Esophagus (tissue), 2 donors: ENCODE measurements around the gene NCLN. TPM values are rescaled to one million over a fixed set of nuclear protein-coding genes. Genes with fewer than 3 reads are reported as not detected.
"Not testable (repeated sequence)": the region's sequence is repeated elsewhere in the genome, so short reads cannot be mapped to it uniquely, and the experiment has no call there.

Experiments used
- H3K27ac ChIP-seq, 2 donors: one replicate each; pipeline ENCODE4 v1.5.1; 2013; ENCODE audit warnings: low read depth in 2 of 2, mild to moderate bottlenecking in 2 of 2, inconsistent platforms in 1 of 2, low read length in 1 of 2, moderate library complexity in 1 of 2
- H3K27me3 ChIP-seq, 2 donors: one replicate each; pipeline ENCODE4 v1.6.1; 2013; ENCODE audit warnings: low read length in 2 of 2, control low read depth in 1 of 2, mild to moderate bottlenecking in 1 of 2; ENCODE audit not compliant: insufficient read depth in 2 of 2, control insufficient read depth in 1 of 2
- H3K36me3 ChIP-seq, 2 donors: one replicate each; pipeline ENCODE4 v1.6.1; 2013; ENCODE audit warnings: low read length in 1 of 2; ENCODE audit not compliant: control insufficient read depth in 2 of 2, insufficient read depth in 2 of 2
- H3K4me1 ChIP-seq, 2 donors: one replicate each; pipeline ENCODE4 v1.6.1; 2013; ENCODE audit warnings: low read length in 1 of 2; ENCODE audit not compliant: control insufficient read depth in 2 of 2, insufficient read depth in 2 of 2
- H3K4me3 ChIP-seq, 2 donors: one replicate each; pipeline ENCODE4 v1.5.1; 2013; ENCODE audit warnings: low read length in 2 of 2, mild to moderate bottlenecking in 2 of 2, low read depth in 1 of 2, moderate library complexity in 1 of 2
- H3K9me3 ChIP-seq, 2 donors: one replicate each; pipeline ENCODE4 v1.6.1; 2013; ENCODE audit warnings: mild to moderate bottlenecking in 2 of 2, low read depth in 1 of 2, low read length in 1 of 2, moderate library complexity in 1 of 2; ENCODE audit not compliant: control insufficient read depth in 2 of 2, insufficient read depth in 1 of 2
- WGBS, 2 donors: extraction: QIAGEN DNeasy Blood & Tissue Kit; methylation state at CpG; one replicate each; pipeline ENCODE4 v1.1.7; 2013; 5-methylcytosine and 5-hydroxymethylcytosine counted together
- polyA plus RNA-seq, 2 donors: library from polyadenylated mRNA; stranded (reverse); fragments of 200-250 nt; gene quantifications; one replicate each; pipeline ENCODE4 v1.2.3, GENCODE V29; 2013
- donor health status: healthy with polysubstance abuse.
- donor health status: Bipolar disorder and iron deficiency.

NCLN gene
- polyA plus RNA-seq, 2 donors = 23.9 to 24.9 TPM

GRCh38 chr19:3167533-3168272 lies 18.0 kb upstream of the NCLN start:
- Histone ChIP-seq H3K27ac (no peak overlapping the region), H3K36me3 (peaks cover 0 to 12% of the 10 kb centered on the region in 2 donors), H3K27me3 (no peaks in the 10 kb centered on the region), H3K9me3 (no peaks in the 10 kb centered on the region), H3K4me3 (no peak overlapping the region), H3K4me1 (peaks cover 0 to 3% of the 10 kb centered on the region in 2 donors)
- WGBS, 2 donors = 70% methylated on average over 13 of the region's 13 CpGs

- 81 to 85% methylated on average over 15 of the region's 15 CpGs for WGBS, 2 donors
- H3K4me1 ChIP-seq = peaks cover 0 to 15% of the 10 kb centered on the region in 2 donors
- H3K36me3 ChIP-seq = peaks cover 0 to 2% of the 10 kb centered on the region in 2 donors
- no peak overlapping the region for H3K4me3 ChIP-seq
- H3K27ac ChIP-seq = no peak overlapping the region
- no peaks in the 10 kb centered on the region for H3K9me3 ChIP-seq
- no peaks in the 10 kb centered on the region for H3K27me3 ChIP-seq
Observed at GRCh38 chr19:3171894-3172672, 13.6 kb upstream of the NCLN start.

- 83 to 90% methylated on average over 4 to 6 of the region's 6 CpGs for WGBS, 2 donors
- H3K36me3 ChIP-seq, H3K9me3 ChIP-seq, H3K4me3 ChIP-seq, H3K27ac ChIP-seq, H3K27me3 ChIP-seq: not testable (repeated sequence)
- peaks cover 0 to 20% of the 10 kb centered on the region in 2 donors for H3K4me1 ChIP-seq
Observed at GRCh38 chr19:3172673-3173000, 13.1 kb upstream of the NCLN start.

GRCh38 chr19:3175781-3176714 lies 9.7 kb upstream of the NCLN start:
- no peaks in the 10 kb centered on the region for H3K9me3 ChIP-seq
- WGBS, 2 donors = 47 to 49% methylated on average over 17 of the region's 17 CpGs
- no peak overlapping the region for H3K4me3 ChIP-seq
- peaks cover 0 to 2% of the 10 kb centered on the region in 2 donors for H3K36me3 ChIP-seq
- H3K27ac ChIP-seq = peak overlapping the region; percentile 82
- no peaks in the 10 kb centered on the region for H3K27me3 ChIP-seq
- H3K4me1 ChIP-seq = peaks cover 0 to 20% of the 10 kb centered on the region in 2 donors

- 59 to 61% methylated on average over 11 of the region's 11 CpGs for WGBS, 2 donors
- H3K4me3 ChIP-seq = no peak overlapping the region
- H3K36me3 ChIP-seq = peaks cover 0 to under 1% of the 10 kb centered on the region in 2 donors
- H3K27ac ChIP-seq = peak overlapping the region; percentile 31 to 82
- H3K4me1 ChIP-seq = peaks cover 0 to 17% of the 10 kb centered on the region in 2 donors
- no peaks in the 10 kb centered on the region for H3K9me3 ChIP-seq
- no peaks in the 10 kb centered on the region for H3K27me3 ChIP-seq
Observed at GRCh38 chr19:3176715-3177501, 8.8 kb upstream of the NCLN start.

- peak within 1 kb of the TSS; percentile 34 to 47 for H3K27ac ChIP-seq
- H3K4me1 ChIP-seq = peaks cover 0 to 17% of the 10 kb centered on the region in 2 donors
- H3K9me3 ChIP-seq = no peaks in the 10 kb centered on the region
- H3K4me3 ChIP-seq = peak within 1 kb of the TSS; percentile 14 to 52
- no peaks in the 10 kb centered on the region for H3K36me3 ChIP-seq
- 51 to 55% methylated on average over 28 to 42 of the region's 42 CpGs for WGBS, 2 donors
- no peaks in the 10 kb centered on the region for H3K27me3 ChIP-seq
Observed at GRCh38 chr19:3178377-3178972, 7.3 kb upstream of the NCLN start, which contains the start of gene S1PR4. TSS of gene S1PR4 (plus strand) at chr19:3178769. CDS start at chr19:3178793, 24 bp downstream.

GRCh38 chr19:3178973-3179738 lies 6.6 kb upstream of the NCLN start:
- 74 to 76% methylated on average over 51 to 52 of the region's 52 CpGs for WGBS, 2 donors
- peak overlapping the region; percentile 14 to 52 for H3K4me3 ChIP-seq

GRCh38 chr19:3179739-3180293 lies 5.9 kb upstream of the NCLN start:
- 70 to 74% methylated on average over 31 of the region's 31 CpGs for WGBS, 2 donors
- Histone ChIP-seq H3K27me3 (no peaks in the 10 kb centered on the region), H3K27ac (peak overlapping the region; percentile 14 to 34), H3K36me3 (no peaks in the 10 kb centered on the region), H3K4me3 (peak overlapping the region; percentile 14 to 52), H3K4me1 (peaks cover 0 to 17% of the 10 kb centered on the region in 2 donors), H3K9me3 (no peaks in the 10 kb centered on the region)

More at GRCh38 chr19:3178973-3179738, 6.6 kb upstream of the NCLN start:
- H3K27me3 ChIP-seq = no peaks in the 10 kb centered on the region
- H3K9me3 ChIP-seq = no peaks in the 10 kb centered on the region
- H3K27ac ChIP-seq = peak overlapping the region; percentile 29 to 34
- H3K4me1 ChIP-seq = peaks cover 0 to 17% of the 10 kb centered on the region in 2 donors
- H3K36me3 ChIP-seq = no peaks in the 10 kb centered on the region
